ENCODE data around the gene PCYT2. TPM values are rescaled to one million over a fixed set of nuclear protein-coding genes. Genes with fewer than 3 reads are reported as not detected.

The PCYT2 gene
- total and polyA plus RNA-seq, 2 donors (not counting 1 experiment from before 2014, with no cell fraction given): 46.0 to 65.6 TPM

- peaks cover 27% of the 10 kb centered on the region for H3K79me2 ChIP-seq (ENCODE audit: control insufficient read depth, insufficient read depth, low read length)
- peak overlapping the region; percentile 97 for H3K27ac ChIP-seq (ENCODE audit: insufficient read depth, low read length)
- no peaks in the 10 kb centered on the region for H3K27me3 ChIP-seq (ENCODE audit: control insufficient read depth, insufficient read depth, low read length)
- peak; percentile 32 to 33 for DNase-seq (ENCODE audit: low read depth in 2 of 2)
- no peak overlapping the region for H2AFZ ChIP-seq (ENCODE audit: low read length)
- peaks cover 20% of the 10 kb centered on the region for H3K4me1 ChIP-seq (ENCODE audit: control insufficient read depth, extremely low read depth, insufficient read depth, low read length)
- H3K4me3 ChIP-seq (replicated peaks in 1 of 4; ENCODE audit: control extremely low read depth in 1 of 4, insufficient read depth in 1 of 4, low read depth in 3 of 4, low read length in 4 of 4): peak overlapping the region; percentile 61 to 89 (median 87)
- H3K36me3 ChIP-seq (ENCODE audit: control insufficient read depth, insufficient read depth, low read length): peaks cover 22% of the 10 kb centered on the region
- TF ChIP-seq EZH2 (IDR thresholded peaks at IDR 0.05; ENCODE audit: low read length, missing control alignments) (no peak), CTCF (conservative IDR thresholded peaks at IDR 0.05 in 1 of 2, IDR thresholded peaks at IDR 0.05 in 1 of 2; ENCODE audit: low read depth in 1 of 2, low read length in 2 of 2) (peak; percentile 65 to 73)
- peak overlapping the region; percentile 97 for H3K9ac ChIP-seq (ENCODE audit: insufficient read depth, low read length)
- H3K4me2 ChIP-seq (ENCODE audit: extremely low read depth, insufficient read depth, low read length): peak overlapping the region; percentile 97
- no peaks in the 10 kb centered on the region for H4K20me1 ChIP-seq (ENCODE audit: control insufficient read depth, extremely low read depth, insufficient read depth, low read length)
- H3K9me3 ChIP-seq (ENCODE audit: control insufficient read depth, insufficient read depth, low read depth, low read length): no peaks in the 10 kb centered on the region
Measured at GRCh38 chr17:81869221-81870130, 41.7 kb downstream of the PCYT2 start.

- peaks cover 25% of the 10 kb centered on the region for H3K36me3 ChIP-seq (ENCODE audit: control insufficient read depth, insufficient read depth, low read length)
- no peaks in the 10 kb centered on the region for H4K20me1 ChIP-seq (ENCODE audit: control insufficient read depth, extremely low read depth, insufficient read depth, low read length)
- DNase-seq (ENCODE audit: low read depth in 2 of 2): peak; percentile 87 to 89
- H3K4me2 ChIP-seq (ENCODE audit: extremely low read depth, insufficient read depth, low read length): peak overlapping the region; percentile 97
- H3K79me2 ChIP-seq (ENCODE audit: control insufficient read depth, insufficient read depth, low read length): peaks cover 35% of the 10 kb centered on the region
- H3K27ac ChIP-seq (ENCODE audit: insufficient read depth, low read length): peak overlapping the region; percentile 97
- H3K4me1 ChIP-seq (ENCODE audit: control insufficient read depth, extremely low read depth, insufficient read depth, low read length): peaks cover 20% of the 10 kb centered on the region
- no peaks in the 10 kb centered on the region for H3K9me3 ChIP-seq (ENCODE audit: control insufficient read depth, insufficient read depth, low read depth, low read length)
- peak overlapping the region; percentile 36 for H3K9ac ChIP-seq (ENCODE audit: insufficient read depth, low read length)
- TF ChIP-seq EZH2 (IDR thresholded peaks at IDR 0.05; ENCODE audit: low read length, missing control alignments) (no peak), CTCF (conservative IDR thresholded peaks at IDR 0.05 in 1 of 2, IDR thresholded peaks at IDR 0.05 in 1 of 2; ENCODE audit: low read depth in 1 of 2, low read length in 2 of 2) (no peak)
- H2AFZ ChIP-seq (ENCODE audit: low read length): no peak overlapping the region
- H3K27me3 ChIP-seq (ENCODE audit: control insufficient read depth, insufficient read depth, low read length): no peaks in the 10 kb centered on the region
- peak overlapping the region in 1 of 4 experiments; percentile 89 for H3K4me3 ChIP-seq (replicated peaks in 1 of 4; ENCODE audit: control extremely low read depth in 1 of 4, insufficient read depth in 1 of 4, low read depth in 3 of 4, low read length in 4 of 4)
Measured at GRCh38 chr17:81868674-81869220, 42.5 kb downstream of the PCYT2 start.

DNA sequence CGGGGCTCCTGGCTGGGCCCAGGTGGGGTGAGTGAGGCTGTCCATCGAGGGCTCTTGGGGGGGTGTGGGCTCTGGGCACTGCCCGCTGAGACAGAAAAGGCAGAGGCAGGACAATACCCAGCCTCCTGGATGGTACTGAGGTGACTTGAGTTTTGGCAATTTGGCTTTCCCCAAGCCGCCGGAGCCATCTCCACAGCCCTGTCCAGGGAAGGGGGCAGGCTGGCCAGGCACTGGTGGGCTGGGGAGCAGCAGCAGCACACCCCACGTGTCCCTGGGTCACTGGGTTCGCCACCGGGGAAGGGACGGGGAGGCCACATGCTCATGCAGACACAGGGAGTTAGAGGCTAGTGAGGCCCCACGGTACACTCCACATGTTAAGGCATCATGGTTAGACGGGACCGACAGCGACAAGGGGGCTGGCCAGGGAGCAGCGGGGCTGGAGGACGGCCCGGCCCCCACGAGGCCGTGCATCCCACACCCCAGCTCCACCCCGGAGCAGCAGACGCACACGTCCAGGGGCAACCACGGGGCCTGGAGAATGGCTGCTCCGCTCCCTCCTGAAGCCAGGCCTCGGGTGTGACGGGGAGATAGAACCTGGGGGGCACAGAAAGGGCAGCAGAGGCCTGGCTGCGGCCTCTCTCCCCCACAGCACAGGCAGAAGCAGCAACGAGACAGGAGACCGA, 43.1 kb downstream of the PCYT2 start:
- Histone ChIP-seq H3K27me3 (ENCODE audit: control insufficient read depth, insufficient read depth, low read length) (no peaks in the 10 kb centered on the region), H2AFZ (ENCODE audit: low read length) (no peak overlapping the region), H3K36me3 (ENCODE audit: control insufficient read depth, insufficient read depth, low read length) (peaks cover 29% of the 10 kb centered on the region), H3K4me2 (ENCODE audit: extremely low read depth, insufficient read depth, low read length) (peak overlapping the region; percentile 5), H3K4me1 (ENCODE audit: control insufficient read depth, extremely low read depth, insufficient read depth, low read length) (peaks cover 22% of the 10 kb centered on the region), H3K9me3 (ENCODE audit: control insufficient read depth, insufficient read depth, low read depth, low read length) (no peaks in the 10 kb centered on the region), H4K20me1 (ENCODE audit: control insufficient read depth, extremely low read depth, insufficient read depth, low read length) (no peaks in the 10 kb centered on the region), H3K79me2 (ENCODE audit: control insufficient read depth, insufficient read depth, low read length) (peaks cover 41% of the 10 kb centered on the region), H3K9ac (ENCODE audit: insufficient read depth, low read length) (peak overlapping the region; percentile 28), H3K27ac (ENCODE audit: insufficient read depth, low read length) (peak overlapping the region; percentile 73), H3K4me3 (replicated peaks in 1 of 4; ENCODE audit: control extremely low read depth in 1 of 4, insufficient read depth in 1 of 4, low read depth in 3 of 4, low read length in 4 of 4) (no peak overlapping the region)
- DNase-seq (ENCODE audit: low read depth in 2 of 2): peak in 1 of 2 donors; percentile 19
- TF ChIP-seq EZH2 (IDR thresholded peaks at IDR 0.05; ENCODE audit: low read length, missing control alignments): no peak
- no peak for TF ChIP-seq CTCF (conservative IDR thresholded peaks at IDR 0.05 in 1 of 2, IDR thresholded peaks at IDR 0.05 in 1 of 2; ENCODE audit: low read depth in 1 of 2, low read length in 2 of 2)
